ENCODE data around the gene FBXO3. TPM values are rescaled to one million over a fixed set of nuclear protein-coding genes. Genes with fewer than 3 reads are reported as not detected.
A peak's percentile ranks its signal among the peaks of the same experiment; 100 is the strongest.

FBXO3 gene
- total RNA-seq, 4 donors from 2014 or later, result 27.3 to 43.9 (median 34.4) TPM

- TF ChIP-seq POLR2A (IDR thresholded peaks at IDR 0.05) (no peak), CTCF (IDR thresholded peaks at IDR 0.05) (no peak)
- 7 to 24% methylated on average over 1 of the region's 1 CpG for WGBS, 2 donors
- Histone ChIP-seq H3K9me3 (no peaks in the 10 kb centered on the region), H3K4me3 (no peak overlapping the region), H3K36me3 (no peaks in the 10 kb centered on the region), H3K4me1 (peaks cover 9 to 58% (median 27%) of the 10 kb centered on the region in 3 donors), H3K27me3 (peaks cover 0 to 27% (median 0%) of the 10 kb centered on the region in 4 donors), H3K27ac (peak overlapping the region in 2 of 4 donors; percentile 93 to 94)
- DNase-seq, result no peak
- intact Hi-C loops (cut with DNase I), result no loop called here
Observed at GRCh38 chr11:33775832-33776470, 1.6 kb upstream of the FBXO3 start.

- H3K9me3 ChIP-seq, result no peaks in the 10 kb centered on the region
- WGBS, 2 donors, result 73 to 79% methylated on average over 7 of the region's 7 CpGs
- intact Hi-C loops (cut with DNase I), result no loop called here
- peak overlapping the region in 2 of 4 donors; percentile 87 to 97 for H3K4me3 ChIP-seq
- DNase-seq, result no peak
- peaks cover 0 to 22% (median 0%) of the 10 kb centered on the region in 4 donors for H3K27me3 ChIP-seq
- TF ChIP-seq POLR2A (IDR thresholded peaks at IDR 0.05) (no peak), CTCF (IDR thresholded peaks at IDR 0.05) (no peak)
- peaks cover 0 to 2% (median 0%) of the 10 kb centered on the region in 3 donors for H3K36me3 ChIP-seq
- H3K27ac ChIP-seq, result peak overlapping the region in 3 of 4 donors; percentile 84 to 94 (median 93)
- H3K4me1 ChIP-seq, result peaks cover 9 to 63% (median 27%) of the 10 kb centered on the region in 3 donors
Observed at GRCh38 chr11:33775467-33775807, 1.1 kb upstream of the FBXO3 start.

GRCh38 chr11:33774736-33775466 is 581 bp upstream of the FBXO3 start:
- DNase-seq, result no peak
- no peaks in the 10 kb centered on the region for H3K9me3 ChIP-seq
- no peak for TF ChIP-seq CTCF (IDR thresholded peaks at IDR 0.05)
- TF ChIP-seq POLR2A (IDR thresholded peaks at IDR 0.05), result no peak

GRCh38 chr11:33773404-33773986 is 825 bp downstream of the FBXO3 start:
- WGBS, 2 donors, result 4% methylated on average over 12 to 17 of the region's 22 CpGs
- Histone ChIP-seq H3K4me1 (peaks cover 9 to 66% (median 27%) of the 10 kb centered on the region in 3 donors), H3K27me3 (peaks cover 0 to 5% (median 0%) of the 10 kb centered on the region in 4 donors), H3K4me3 (peak overlapping the region; percentile 78 to 97 (median 90)), H3K27ac (peak overlapping the region; percentile 84 to 94 (median 91)), H3K9me3 (no peaks in the 10 kb centered on the region), H3K36me3 (peaks cover 0 to 21% (median 0%) of the 10 kb centered on the region in 3 donors)
- intact Hi-C loops (cut with DNase I), result no loop called here
- no peak for DNase-seq
- no peak for TF ChIP-seq POLR2A (IDR thresholded peaks at IDR 0.05)

More at GRCh38 chr11:33774736-33775466, 581 bp upstream of the FBXO3 start:
- H3K27me3 ChIP-seq, result peaks cover 0 to 17% (median 0%) of the 10 kb centered on the region in 4 donors
- intact Hi-C loops (cut with DNase I), result no loop called here
- H3K4me3 ChIP-seq, result peak overlapping the region; percentile 78 to 97 (median 90)
- peaks cover 9 to 65% (median 27%) of the 10 kb centered on the region in 3 donors for H3K4me1 ChIP-seq
- peaks cover 0 to 7% (median 0%) of the 10 kb centered on the region in 3 donors for H3K36me3 ChIP-seq
- H3K27ac ChIP-seq, result peak overlapping the region; percentile 84 to 94 (median 91)
- 3 to 7% methylated on average over 16 to 22 of the region's 23 CpGs for WGBS, 2 donors

GRCh38 chr11:33772870-33773269 is 1.4 kb downstream of the FBXO3 start:
- intact Hi-C loops (cut with DNase I), result no loop called here

More at GRCh38 chr11:33772870-33773269, 1.4 kb downstream of the FBXO3 start:
- Histone ChIP-seq H3K36me3 (peaks cover 0 to 28% (median 5%) of the 10 kb centered on the region in 3 donors), H3K27ac (peak overlapping the region in 1 of 4 donors; percentile 93), H3K9me3 (no peaks in the 10 kb centered on the region), H3K4me1 (peaks cover 9 to 60% (median 27%) of the 10 kb centered on the region in 3 donors), H3K27me3 (no peaks in the 10 kb centered on the region), H3K4me3 (peak overlapping the region in 2 of 4 donors; percentile 87 to 97)
- TF ChIP-seq POLR2A (IDR thresholded peaks at IDR 0.05) (no peak), CTCF (IDR thresholded peaks at IDR 0.05) (no peak)
- WGBS, 2 donors, result 40 to 43% methylated on average over 1 of the region's 1 CpG
- DNase-seq, result no peak

Measured in esophagus squamous epithelium (tissue), 5 donors.